ENCODE data around the gene C9orf78.
"Not testable (repeated sequence)": the region's sequence is repeated elsewhere in the genome, so short reads cannot be mapped to it uniquely, and the experiment has no call there.

The C9orf78 gene

GRCh38 chr9:129794549-129794948 lies 40.5 kb downstream of the C9orf78 start:
- H3K4me3 ChIP-seq = no peak overlapping the region
- H3K9me3 ChIP-seq = no peaks in the 10 kb centered on the region
- peaks cover 10% of the 10 kb centered on the region for H3K4me1 ChIP-seq
- H3K36me3 ChIP-seq = no peaks in the 10 kb centered on the region
- H4K20me1 ChIP-seq = no peaks in the 10 kb centered on the region
- H3K27ac ChIP-seq = no peak overlapping the region
- H3K4me2 ChIP-seq = no peak overlapping the region
- no peak overlapping the region for H3K9ac ChIP-seq
- 0 out of 2 replicates have a peak, but pooled peaks cover 7% of the 10 kb centered on the region for H3K27me3 ChIP-seq
- TF ChIP-seq Cebpa-rat (IDR thresholded peaks at IDR 0.05) = no peak

- Histone ChIP-seq H3K9ac (no peak overlapping the region), H3K4me1 (peaks cover 17% of the 10 kb centered on the region), H3K4me3 (no peak overlapping the region), H3K27me3 (no peaks in the 10 kb centered on the region), H4K20me1 (no peaks in the 10 kb centered on the region; the same call in 1 of the 2 replicates), H3K9me3 (no peaks in the 10 kb centered on the region), H3K4me2 (no peak overlapping the region), H3K27ac (no peak overlapping the region), H3K36me3 (no peaks in the 10 kb centered on the region)
- no peak for TF ChIP-seq Cebpa-rat (IDR thresholded peaks at IDR 0.05)
Measured at GRCh38 chr9:129786481-129786880, 48.6 kb downstream of the C9orf78 start.

GRCh38 chr9:129785866-129786265 lies 49.2 kb downstream of the C9orf78 start:
- Histone ChIP-seq H3K36me3 (no peaks in the 10 kb centered on the region), H4K20me1 (no peaks in the 10 kb centered on the region; the same call in 1 of the 2 replicates), H3K9ac (no peak overlapping the region), H3K27ac (no peak overlapping the region), H3K9me3 (no peaks in the 10 kb centered on the region), H3K27me3 (no peaks in the 10 kb centered on the region), H3K4me2 (no peak overlapping the region), H3K4me3 (no peak overlapping the region), H3K4me1 (peaks cover 17% of the 10 kb centered on the region)
- TF ChIP-seq Cebpa-rat (IDR thresholded peaks at IDR 0.05) = no peak

- H3K27ac ChIP-seq, H3K9ac ChIP-seq, H3K4me1 ChIP-seq, H3K36me3 ChIP-seq, H3K4me2 ChIP-seq, H3K4me3 ChIP-seq, H4K20me1 ChIP-seq, H3K9me3 ChIP-seq, H3K27me3 ChIP-seq: not testable (repeated sequence)
Measured at GRCh38 chr9:129784970-129785369, 50.1 kb downstream of the C9orf78 start.

- H4K20me1 ChIP-seq = no peaks in the 10 kb centered on the region; the same call in 1 of the 2 replicates
- H3K4me2 ChIP-seq = no peak overlapping the region
- H3K27ac ChIP-seq = no peak overlapping the region
- H3K36me3 ChIP-seq = no peaks in the 10 kb centered on the region
- no peak overlapping the region for H3K9ac ChIP-seq
- H3K27me3 ChIP-seq = no peaks in the 10 kb centered on the region
- no peak for TF ChIP-seq Cebpa-rat (IDR thresholded peaks at IDR 0.05)
- H3K4me3 ChIP-seq = no peak overlapping the region
- H3K9me3 ChIP-seq = no peaks in the 10 kb centered on the region
- H3K4me1 ChIP-seq = peaks cover 9% of the 10 kb centered on the region
Measured at GRCh38 chr9:129783516-129784361, 51.3 kb downstream of the C9orf78 start.

- H3K9ac ChIP-seq = no peak overlapping the region
- H4K20me1 ChIP-seq = peaks cover 13% of the 10 kb centered on the region
- H3K36me3 ChIP-seq = no peaks in the 10 kb centered on the region
- no peak overlapping the region for H3K27ac ChIP-seq
- H3K4me3 ChIP-seq = no peak overlapping the region
- TF ChIP-seq Cebpa-rat (IDR thresholded peaks at IDR 0.05) = no peak
- H3K4me2 ChIP-seq = no peak overlapping the region
- peaks cover 26% of the 10 kb centered on the region for H3K4me1 ChIP-seq
- H3K9me3 ChIP-seq = no peaks in the 10 kb centered on the region
- no peaks in the 10 kb centered on the region for H3K27me3 ChIP-seq
Measured at GRCh38 chr9:129781981-129782380, 53.1 kb downstream of the C9orf78 start.

GRCh38 chr9:129781131-129781530 lies 53.9 kb downstream of the C9orf78 start:
- Histone ChIP-seq H3K4me1 (peaks cover 35% of the 10 kb centered on the region), H3K27me3 (no peaks in the 10 kb centered on the region), H3K4me2 (no peak overlapping the region), H3K27ac (no peak overlapping the region), H3K4me3 (no peak overlapping the region), H3K9me3 (no peaks in the 10 kb centered on the region), H4K20me1 (peaks cover 19% of the 10 kb centered on the region), H3K36me3 (no peaks in the 10 kb centered on the region), H3K9ac (no peak overlapping the region)
- TF ChIP-seq Cebpa-rat (IDR thresholded peaks at IDR 0.05) = no peak

GRCh38 chr9:129779560-129780190 lies 55.4 kb downstream of the C9orf78 start:
- no peak for TF ChIP-seq Cebpa-rat (IDR thresholded peaks at IDR 0.05)
- peaks cover 27% of the 10 kb centered on the region for H4K20me1 ChIP-seq
- peaks cover 49% of the 10 kb centered on the region for H3K4me1 ChIP-seq
- H3K36me3 ChIP-seq = no peaks in the 10 kb centered on the region
- H3K4me3 ChIP-seq = no peak overlapping the region
- H3K27me3 ChIP-seq = peaks cover 7% of the 10 kb centered on the region; the same call in 1 of the 2 replicates
- H3K27ac ChIP-seq = no peak overlapping the region
- H3K9me3 ChIP-seq = no peaks in the 10 kb centered on the region
- H3K4me2 ChIP-seq = no peak overlapping the region
- H3K9ac ChIP-seq = no peak overlapping the region

GRCh38 chr9:129778469-129778868 lies 56.6 kb downstream of the C9orf78 start:
- TF ChIP-seq Cebpa-rat (IDR thresholded peaks at IDR 0.05) = no peak
- H4K20me1 ChIP-seq = peaks cover 27% of the 10 kb centered on the region
- H3K4me2 ChIP-seq = peak overlapping the region; percentile 91
- H3K27ac ChIP-seq = no peak overlapping the region
- peaks cover 52% of the 10 kb centered on the region for H3K4me1 ChIP-seq
- H3K9ac ChIP-seq = no peak overlapping the region
- H3K36me3 ChIP-seq = no peaks in the 10 kb centered on the region
- H3K9me3 ChIP-seq = no peaks in the 10 kb centered on the region
- H3K27me3 ChIP-seq = peaks cover 9% of the 10 kb centered on the region; the same call in 1 of the 2 replicates
- H3K4me3 ChIP-seq = no peak overlapping the region

GRCh38 chr9:129777769-129778130 lies 57.3 kb downstream of the C9orf78 start:
- 0 out of 2 replicates have a peak overlapping the region, but pooled peaks have one; percentile 10 for H3K27ac ChIP-seq
- no peak for TF ChIP-seq Cebpa-rat (IDR thresholded peaks at IDR 0.05)
- no peak overlapping the region for H3K9ac ChIP-seq
- no peak overlapping the region for H3K4me3 ChIP-seq
- peaks cover 27% of the 10 kb centered on the region for H4K20me1 ChIP-seq
- peaks cover 9% of the 10 kb centered on the region; the same call in 1 of the 2 replicates for H3K27me3 ChIP-seq
- no peaks in the 10 kb centered on the region for H3K9me3 ChIP-seq
- H3K36me3 ChIP-seq = no peaks in the 10 kb centered on the region
- peak overlapping the region; percentile 91 for H3K4me2 ChIP-seq
- H3K4me1 ChIP-seq = peaks cover 52% of the 10 kb centered on the region
